Ovary (tissue), 10 donors: ENCODE measurements around the gene BMX. TPM values are rescaled to one million over a fixed set of nuclear protein-coding genes. Genes with fewer than 3 reads are reported as not detected.

Source experiments
- DNase-seq, 5 donors: peaks; one replicate each; pipeline ENCODE4 v3.0.0-alpha.2; 2019 to 2020
- H3K27ac ChIP-seq, 2 donors: fragments of 200-600 bp; one replicate each; pipeline versions ENCODE4 v1.5.1 to v1.8.0; 2019 to 2022
- H3K27me3 ChIP-seq: fragments of 200-600 bp; one replicate; pipeline ENCODE4 v1.8.0; 2022
- H3K36me3 ChIP-seq: fragments of 200-600 bp; sonication (generic); one replicate; pipeline ENCODE4 v1.5.1; 2019
- H3K4me1 ChIP-seq: one replicate; pipeline ENCODE4 v1.8.1; 2013; ENCODE audit warnings: mild to moderate bottlenecking, moderate library complexity; ENCODE audit not compliant: insufficient read depth
- H3K4me3 ChIP-seq: fragments of 200-600 bp; sonication (generic); one replicate; pipeline ENCODE4 v1.5.1; 2017
- H3K9me3 ChIP-seq, 2 donors: fragments of 200-600 bp in 1 of 2; sonication (generic) in 1 of 2; one replicate each; pipeline versions ENCODE4 v1.5.1 to v1.8.1; 2013 to 2019; ENCODE audit warnings: mild to moderate bottlenecking in 1 of 2, moderate library complexity in 1 of 2
- CTCF ChIP-seq, 3 donors: fragments of 450-650 bp in 2 of 3; fragments of 200-600 bp in 1 of 3; IDR thresholded peaks; one replicate each; pipeline versions ENCODE4 v1.5.1 to v1.8.0; 2016 to 2022; ENCODE audit warnings: antibody characterized with exemption in 3 of 3, mild to moderate bottlenecking in 1 of 3
- EP300 ChIP-seq: sonication (generic); formaldehyde crosslinking; IDR thresholded peaks from one replicate; pipeline ENCODE4 v1.6.1; 2017; ENCODE audit warnings: antibody characterized with exemption
- POLR2A ChIP-seq: fragments of 450-650 bp; IDR thresholded peaks from one replicate; pipeline ENCODE4 v1.6.1; 2017; ENCODE audit warnings: antibody characterized with exemption, mild to moderate bottlenecking, moderate library complexity
- WGBS, 3 donors: extraction: QIAGEN DNeasy Blood & Tissue Kit in 1 of 3; methylation state at CpG; one replicate each; pipeline versions ENCODE4 v1.1.5 to v1.1.7; 2013 to 2017; 5-methylcytosine and 5-hydroxymethylcytosine counted together
- intact Hi-C, 4 donors: fragments of 100-400 bp; cut with DNase I; formaldehyde crosslinking; loops; one replicate each; pipeline versions ENCODE4 v1.11.0 to v1.15.1; 2022 to 2023
- long read RNA-seq, 3 donors: library from polyadenylated mRNA in 2 of 3; unstranded in 2 of 3; transcript quantifications; one replicate each; pipeline ENCODE4 v2.0.0 and lab custom pipeline, GENCODE V29; 2021 to 2026
- polyA plus RNA-seq, 2 donors: library from polyadenylated mRNA; stranded (reverse); fragments of 200-250 nt in 1 of 2; fragments of 350-450 nt in 1 of 2; fragmentation: Illumina TruSeq in 1 of 2; extraction: RNeasy Lipid Tissue Mini Kit (QIAGEN cat#74804) in 1 of 2; gene quantifications; one replicate each; pipeline ENCODE4 v1.2.3, GENCODE V29; 2013 to 2014
- total RNA-seq, 7 donors: library from RNA; depleted of rRNA in 2 of 7; stranded (reverse); fragments of >200 nt in 2 of 7; fragmentation: NEBNext Ultra II Directional in 3 of 7; extraction: Animal tissue kit (Norgen Biotek cat#: 25700) in 3 of 7; gene quantifications; one replicate each; pipeline versions ENCODE4 v1.1.0 to v1.2.4, GENCODE V29; 2016 to 2023
- donor health status: DM: no; HTN: no; CAD: no; lungs with moderate emphysema.
- donor health status: DM: no; HTN: no; CAD: no.
- donor health status: Bipolar disorder and iron deficiency.
- donor health status: DM: yes; HTN: yes; CAD: no.
- donor health status: DM: no; HTN: no; CAD: no.
- donor health status: DM: yes; HTN: yes; CAD: no.

The BMX gene
- total RNA-seq (1 to 10 TPM in 6 of 7 donors, under 1 TPM in 1; 0.50 to 1.7 (median 1.1) TPM), polyA plus RNA-seq (1 to 10 TPM; 1.5 to 3.9 TPM)
- long read RNA-seq, donor 1, partial matches to known transcripts: 0 of 4 reads
- long read RNA-seq, donor 1, other reads (novel, unspliced or antisense): 1 of 4 reads
- long read RNA-seq, donor 2: 0 reads
- long read RNA-seq, donor 3, partial matches to known transcripts: 1 of 2 reads
- long read RNA-seq, donor 3, other reads (novel, unspliced or antisense): 0 of 2 reads

GRCh38 chrX:15500497-15500966, at the start of gene BMX:
BMX (plus strand) TSS chrX:15500807; CDS start chrX:15508354, 7,547 bp downstream.
- intact Hi-C loops: no loop called here
- 72 to 80% (median 77%) methylated on average over 18 of the region's 18 CpGs for WGBS, 3 donors
- no peak within 1 kb of the TSS for H3K4me3 ChIP-seq
- no peak for DNase-seq
- TF ChIP-seq POLR2A (no peak), EP300 (no peak), CTCF (IDR thresholded peaks at IDR 0.05) (no peak)
- no peaks in the 10 kb centered on the region for H3K27me3 ChIP-seq
- H3K27ac ChIP-seq: no peak within 1 kb of the TSS
- H3K9me3 ChIP-seq: no peaks in the 10 kb centered on the region
- no peaks in the 10 kb centered on the region for H3K36me3 ChIP-seq
- H3K4me1 ChIP-seq: no peaks in the 10 kb centered on the region

- no peak overlapping the region for H3K4me3 ChIP-seq
- no peaks in the 10 kb centered on the region for H3K27me3 ChIP-seq
- whole genome bisulfite sequencing, 3 donors: 49 to 69% (median 67%) methylated on average over 1 of the region's 1 CpG
- no peaks in the 10 kb centered on the region for H3K36me3 ChIP-seq
- peak in 4 of 5 donors; percentile 23 to 54 (median 42) for DNase-seq
- intact Hi-C loops: no loop called here
- no peak overlapping the region for H3K27ac ChIP-seq
- no peaks in the 10 kb centered on the region for H3K4me1 ChIP-seq
- no peaks in the 10 kb centered on the region for H3K9me3 ChIP-seq
- TF ChIP-seq CTCF (IDR thresholded peaks at IDR 0.05) (no peak), POLR2A (no peak), EP300 (no peak)
Observed at GRCh38 chrX:15451913-15452312, 48.7 kb upstream of the BMX start.

- Histone ChIP-seq H3K4me1 (no peaks in the 10 kb centered on the region), H3K27ac (peak overlapping the region in 1 of 2 donors; percentile 10), H3K4me3 (no peak overlapping the region), H3K36me3 (no peaks in the 10 kb centered on the region), H3K27me3 (no peaks in the 10 kb centered on the region), H3K9me3 (no peaks in the 10 kb centered on the region)
- intact Hi-C loops: loop anchor here (5.0 to 10.0 kb wide), 3 partner anchors 110 to 117 kb away; no protein-coding TSS in a partner anchor
- TF ChIP-seq EP300 (no peak), POLR2A (no peak), CTCF (IDR thresholded peaks at IDR 0.05) (no peak)
- no peak for DNase-seq
Observed at GRCh38 chrX:15464704-15465103, 35.9 kb upstream of the BMX start.

- no peaks in the 10 kb centered on the region for H3K9me3 ChIP-seq
- TF ChIP-seq POLR2A (no peak), EP300 (no peak), CTCF (IDR thresholded peaks at IDR 0.05) (no peak)
- intact Hi-C loops: loop anchor here (5.0 to 10.0 kb wide), 3 partner anchors 111 to 118 kb away; no protein-coding TSS in a partner anchor
- WGBS, 3 donors: 23 to 29% (median 28%) methylated on average over 4 of the region's 4 CpGs
- no peak overlapping the region for H3K4me3 ChIP-seq
- no peaks in the 10 kb centered on the region for H3K27me3 ChIP-seq
- H3K4me1 ChIP-seq: no peaks in the 10 kb centered on the region
- peak overlapping the region in 1 of 2 donors; percentile 10 for H3K27ac ChIP-seq
- DNase-seq: peak in 3 of 5 donors; percentile 13 to 39 (median 23)
- no peaks in the 10 kb centered on the region for H3K36me3 ChIP-seq
Observed at GRCh38 chrX:15465347-15465746, 35.3 kb upstream of the BMX start.
